Small intestine (tissue), 7 donors: Measurements from ENCODE around the gene THRB. TPM values are rescaled to one million over a fixed set of nuclear protein-coding genes. Genes with fewer than 3 reads are reported as not detected.

Experiments
- DNase-seq, 2 donors: peaks; one replicate each; pipeline versions ENCODE4 v3.0.0 to v3.0.0-alpha.2; 2013
- FAIRE-seq: peaks from 2 replicates; lab custom pipeline; 2012; peaks lifted over from hg19 to GRCh38; lab: Jason Lieb, UNC
- H3K27ac ChIP-seq, 3 donors: one replicate each; pipeline ENCODE4 v1.5.1; 2013; ENCODE audit warnings: low read length in 2 of 3, mild to moderate bottlenecking in 2 of 3, control low read depth in 1 of 3, inconsistent platforms in 1 of 3, low read depth in 1 of 3, moderate library complexity in 1 of 3
- H3K27me3 ChIP-seq, 3 donors: one replicate each; pipeline ENCODE4 v1.6.1; 2013; ENCODE audit warnings: low read length in 3 of 3, inconsistent platforms in 1 of 3; ENCODE audit not compliant: control insufficient read depth in 3 of 3, insufficient read depth in 3 of 3
- H3K36me3 ChIP-seq, 3 donors: one replicate each; pipeline ENCODE4 v1.6.1; 2013; ENCODE audit warnings: low read length in 3 of 3, inconsistent platforms in 1 of 3, low read depth in 1 of 3, mild to moderate bottlenecking in 1 of 3, moderate library complexity in 1 of 3; ENCODE audit not compliant: control insufficient read depth in 3 of 3, insufficient read depth in 2 of 3
- H3K4me1 ChIP-seq, 3 donors: one replicate each; pipeline ENCODE4 v1.6.1; 2013; ENCODE audit warnings: low read length in 2 of 3, inconsistent platforms in 1 of 3, low read depth in 1 of 3, mild to moderate bottlenecking in 1 of 3, moderate library complexity in 1 of 3; ENCODE audit not compliant: control insufficient read depth in 3 of 3, insufficient read depth in 2 of 3
- H3K4me3 ChIP-seq, 3 donors: one replicate each; pipeline ENCODE4 v1.5.1; 2013; ENCODE audit warnings: low read length in 3 of 3, control low read depth in 1 of 3, inconsistent platforms in 1 of 3, low read depth in 1 of 3, mild to moderate bottlenecking in 1 of 3, moderate library complexity in 1 of 3
- H3K9me3 ChIP-seq, 2 donors: one replicate each; pipeline ENCODE4 v1.6.1; 2013; ENCODE audit warnings: low read depth in 1 of 2, low read length in 1 of 2; ENCODE audit not compliant: control insufficient read depth in 2 of 2, insufficient read depth in 1 of 2
- WGBS, 3 donors: extraction: QIAGEN DNeasy Blood & Tissue Kit; methylation state at CpG; one replicate each; pipeline ENCODE4 v1.1.7; 2013; 5-methylcytosine and 5-hydroxymethylcytosine counted together
- polyA plus RNA-seq, 4 donors: library from polyadenylated mRNA; stranded (reverse) in 3 of 4; unstranded in 1 of 4; fragments of 200-250 nt in 3 of 4; fragments of 120-200 nt in 1 of 4; gene quantifications; one replicate each; pipeline versions ENCODE4 v1.2.1 to v1.2.3, GENCODE V29; 2013
- donor health status: healthy with polysubstance abuse.
- donor health status: control.
- donor health status: control.
- donor health status: Bipolar disorder and iron deficiency.
- donor health status: healthy.

THRB gene
- polyA plus RNA-seq, 4 donors = 3.2 to 46.1 (median 4.4) TPM

GRCh38 chr3:24086617-24087404 lies 407.8 kb downstream of the THRB start:
- no peaks in the 10 kb centered on the region for H3K36me3 ChIP-seq
- H3K4me1 ChIP-seq = no peaks in the 10 kb centered on the region
- WGBS, 3 donors = 31 to 43% (median 40%) methylated on average over 2 of the region's 2 CpGs
- H3K4me3 ChIP-seq = no peak overlapping the region
- H3K9me3 ChIP-seq = no peaks in the 10 kb centered on the region
- no peaks in the 10 kb centered on the region for H3K27me3 ChIP-seq
- no peak for FAIRE-seq
- DNase-seq = peak in 1 of 2 donors; percentile 5
- H3K27ac ChIP-seq = no peak overlapping the region

GRCh38 chr3:24086206-24086605 lies 408.4 kb downstream of the THRB start:
- H3K9me3 ChIP-seq = no peaks in the 10 kb centered on the region
- H3K36me3 ChIP-seq = no peaks in the 10 kb centered on the region
- DNase-seq (no peak), FAIRE-seq (no peak)
- H3K4me3 ChIP-seq = no peak overlapping the region
- H3K27me3 ChIP-seq = no peaks in the 10 kb centered on the region
- WGBS, 3 donors = 67 to 80% (median 75%) methylated on average over 3 of the region's 3 CpGs
- H3K27ac ChIP-seq = no peak overlapping the region
- H3K4me1 ChIP-seq = no peaks in the 10 kb centered on the region

GRCh38 chr3:24072193-24072592 lies 422.5 kb downstream of the THRB start:
- no peak overlapping the region for H3K4me3 ChIP-seq
- FAIRE-seq (no peak), DNase-seq (no peak)
- H3K27me3 ChIP-seq = no peaks in the 10 kb centered on the region
- H3K27ac ChIP-seq = no peak overlapping the region
- no peaks in the 10 kb centered on the region for H3K9me3 ChIP-seq
- WGBS, 3 donors = 76 to 87% (median 78%) methylated on average over 4 of the region's 4 CpGs
- no peaks in the 10 kb centered on the region for H3K4me1 ChIP-seq
- H3K36me3 ChIP-seq = no peaks in the 10 kb centered on the region

GRCh38 chr3:24069045-24069444 lies 425.6 kb downstream of the THRB start:
- H3K27me3 ChIP-seq = no peaks in the 10 kb centered on the region
- DNase-seq = peak in 1 of 2 donors; percentile 6
- no peak for FAIRE-seq

GRCh38 chr3:24067483-24067882 lies 427.2 kb downstream of the THRB start:
- 63 to 74% (median 65%) methylated on average over 3 of the region's 3 CpGs for WGBS, 3 donors
- Histone ChIP-seq H3K4me1 (no peaks in the 10 kb centered on the region), H3K4me3 (no peak overlapping the region), H3K27ac (no peak overlapping the region), H3K9me3 (no peaks in the 10 kb centered on the region), H3K36me3 (no peaks in the 10 kb centered on the region), H3K27me3 (no peaks in the 10 kb centered on the region)
- no peak for DNase-seq
- FAIRE-seq = no peak

More at GRCh38 chr3:24069045-24069444, 425.6 kb downstream of the THRB start:
- Histone ChIP-seq H3K9me3 (no peaks in the 10 kb centered on the region), H3K4me1 (no peaks in the 10 kb centered on the region), H3K4me3 (no peak overlapping the region), H3K27ac (no peak overlapping the region), H3K36me3 (no peaks in the 10 kb centered on the region)
- WGBS, 3 donors = 45 to 57% (median 55%) methylated on average over 2 of the region's 2 CpGs
